H1 (cell line): Measurements from ENCODE around the gene ITGA6.

ENCODE experiments used
- ATF2 ChIP-seq: IDR thresholded peaks from 2 replicates; pipeline ENCODE4 v1.6.1; 2012; ENCODE audit warnings: low read length, inconsistent platforms
- CEBPB ChIP-seq: IDR thresholded peaks from 2 replicates; pipeline ENCODE4 v1.6.1; 2012; ENCODE audit warnings: low read depth, low read length
- GTF2F1 ChIP-seq: IDR thresholded peaks from 2 replicates; pipeline ENCODE4 v1.6.1; 2012; ENCODE audit warnings: low read depth, low read length, improper control_type of control experiment, borderline replicate concordance
- HDAC6 ChIP-seq: IDR thresholded peaks from one replicate; pipeline ENCODE4 v1.7.1; 2012; ENCODE audit warnings: low read depth, mild to moderate bottlenecking, inconsistent platforms, low read length, moderate library complexity
- KDM5A ChIP-seq: fragments of 200-600 bp; IDR thresholded peaks from 2 replicates; pipeline ENCODE4 v1.7.1; 2012; ENCODE audit warnings: mild to moderate bottlenecking, low read length, inconsistent platforms, mixed read lengths
- RAD21 ChIP-seq, 2 experiments: IDR thresholded peaks in 1 of 2; conservative IDR thresholded peaks in 1 of 2; 2 replicates each; pipeline ENCODE4 v1.6.1; 2011; ENCODE audit warnings: low read depth in 2 of 2, low read length in 2 of 2, improper control_type of control experiment in 1 of 2, inconsistent platforms in 1 of 2, mild to moderate bottlenecking in 1 of 2, moderate library complexity in 1 of 2
- TAF1 ChIP-seq: IDR thresholded peaks from 2 replicates; pipeline ENCODE4 v1.6.1; 2011; ENCODE audit warnings: mild to moderate bottlenecking, low read depth, low read length
- TBP ChIP-seq: IDR thresholded peaks from 2 replicates; pipeline ENCODE4 v1.6.1; 2011; ENCODE audit warnings: low read depth, low read length, improper control_type of control experiment
- TF ChIP-seq, protein P1 (sequence below), 3 experiments: IDR thresholded peaks; 1 replicate in 2 of 3; 2 replicates in 1 of 3; pipeline versions ENCODE4 v1.5.1 to v1.6.1; 2011; ENCODE audit warnings: low read length in 3 of 3, mild to moderate bottlenecking in 3 of 3, inconsistent platforms in 2 of 3, low read depth in 1 of 3, moderate library complexity in 1 of 3; ENCODE audit not compliant: insufficient read depth in 1 of 3; ENCODE audit errors: control extremely low read depth in 1 of 3

DNA sequence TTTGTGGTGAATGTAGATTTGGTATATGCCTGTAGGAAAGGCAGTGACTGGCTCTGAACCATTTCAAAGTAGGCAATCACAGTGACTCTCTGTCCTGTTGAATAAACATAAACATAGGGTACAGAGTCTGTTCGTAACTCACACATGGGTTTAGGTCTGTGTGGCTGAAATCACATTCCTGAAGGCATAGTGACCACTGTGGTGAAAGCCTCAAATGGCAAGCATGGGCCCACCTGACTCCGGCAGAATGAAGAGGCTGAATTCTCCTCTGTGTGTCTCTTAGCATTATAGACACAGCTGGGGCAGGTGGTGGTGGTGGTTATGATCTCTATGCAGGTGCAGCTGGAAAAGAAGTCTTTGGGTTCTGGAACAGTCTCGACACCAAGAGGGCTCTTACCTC, 61.2 kb downstream of the ITGA6 start:
- TF ChIP-seq TAF1 (no peak), RAD21 (IDR thresholded peaks at IDR 0.05 in 1 of 2, conservative IDR thresholded peaks at IDR 0.05 in 1 of 2; ENCODE audit: low read depth in 2 of 2, low read length in 2 of 2) (no peak), CEBPB (no peak), GTF2F1 (no peak), HDAC6 (no peak), KDM5A (no peak), TBP (no peak), ATF2 (no peak)
- TF ChIP-seq, protein P1, sequence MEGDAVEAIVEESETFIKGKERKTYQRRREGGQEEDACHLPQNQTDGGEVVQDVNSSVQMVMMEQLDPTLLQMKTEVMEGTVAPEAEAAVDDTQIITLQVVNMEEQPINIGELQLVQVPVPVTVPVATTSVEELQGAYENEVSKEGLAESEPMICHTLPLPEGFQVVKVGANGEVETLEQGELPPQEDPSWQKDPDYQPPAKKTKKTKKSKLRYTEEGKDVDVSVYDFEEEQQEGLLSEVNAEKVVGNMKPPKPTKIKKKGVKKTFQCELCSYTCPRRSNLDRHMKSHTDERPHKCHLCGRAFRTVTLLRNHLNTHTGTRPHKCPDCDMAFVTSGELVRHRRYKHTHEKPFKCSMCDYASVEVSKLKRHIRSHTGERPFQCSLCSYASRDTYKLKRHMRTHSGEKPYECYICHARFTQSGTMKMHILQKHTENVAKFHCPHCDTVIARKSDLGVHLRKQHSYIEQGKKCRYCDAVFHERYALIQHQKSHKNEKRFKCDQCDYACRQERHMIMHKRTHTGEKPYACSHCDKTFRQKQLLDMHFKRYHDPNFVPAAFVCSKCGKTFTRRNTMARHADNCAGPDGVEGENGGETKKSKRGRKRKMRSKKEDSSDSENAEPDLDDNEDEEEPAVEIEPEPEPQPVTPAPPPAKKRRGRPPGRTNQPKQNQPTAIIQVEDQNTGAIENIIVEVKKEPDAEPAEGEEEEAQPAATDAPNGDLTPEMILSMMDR (IDR thresholded peaks at IDR 0.05; ENCODE audit: control extremely low read depth in 1 of 3, insufficient read depth in 1 of 3, low read depth in 1 of 3, low read length in 3 of 3): no peak
